GM23338 (cell line): ENCODE results near the gene TFAP2B.

Experiments
- CREB1 ChIP-seq: fragments of 250-450 bp; sonication (Bioruptor Pico); IDR thresholded peaks from 2 replicates; pipeline ENCODE4 v1.5.0; 2020; ENCODE audit warnings: low read depth, mild to moderate bottlenecking, moderate library complexity
- EZH2 ChIP-seq: fragments of 200-600 bp; sonication (generic); IDR thresholded peaks from one replicate; pipeline ENCODE4 v1.8.0; 2017; ENCODE audit warnings: antibody characterized with exemption, mild to moderate bottlenecking, low read depth; ENCODE audit not compliant: unreplicated experiment
- EZH2phosphoT487 ChIP-seq: fragments of 200-600 bp; sonication (generic); IDR thresholded peaks from one replicate; pipeline ENCODE4 v1.8.1; 2018; ENCODE audit warnings: antibody characterized with exemption; ENCODE audit not compliant: unreplicated experiment
- POLR2AphosphoS5 ChIP-seq: IDR thresholded peaks from 2 replicates; pipeline ENCODE4 v1.6.1; 2016; ENCODE audit warnings: antibody characterized with exemption, low read depth
- TF ChIP-seq, protein P1 (sequence below): IDR thresholded peaks from one replicate; pipeline ENCODE4 v1.6.1; 2018; ENCODE audit warnings: antibody characterized with exemption; ENCODE audit not compliant: unreplicated experiment
- TF ChIP-seq, protein P2 (sequence below), 2 experiments: fragments of 200-600 bp in 1 of 2; sonication (generic) in 1 of 2; conservative IDR thresholded peaks; 2 replicates each; pipeline versions ENCODE4 v1.5.1 to v1.6.1; 2016 to 2017; ENCODE audit warnings: antibody characterized with exemption in 2 of 2, low read depth in 2 of 2, mild to moderate bottlenecking in 2 of 2, moderate library complexity in 1 of 2

DNA sequence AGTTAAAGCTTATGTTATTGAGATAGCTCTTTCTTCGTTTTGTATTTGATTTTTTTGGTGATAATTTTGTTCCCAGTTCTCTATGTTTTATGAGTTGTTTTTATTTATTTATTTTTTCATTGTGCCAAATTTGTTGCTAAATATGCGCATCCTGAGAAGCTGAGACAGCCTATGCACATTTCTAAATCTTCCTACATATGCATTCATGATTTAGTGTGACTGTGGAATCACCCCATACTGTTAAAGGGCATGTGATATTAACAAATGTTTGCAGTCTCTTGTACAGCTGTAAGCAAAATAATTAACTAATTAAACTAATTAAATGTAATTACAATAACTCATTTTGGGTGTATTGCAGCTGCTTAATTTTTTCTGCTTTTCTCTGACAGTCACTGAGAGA lies 10.4 kb downstream of the TFAP2B start:
- no peak for TF ChIP-seq POLR2AphosphoS5
- no peak for TF ChIP-seq EZH2phosphoT487
- TF ChIP-seq, protein P1, sequence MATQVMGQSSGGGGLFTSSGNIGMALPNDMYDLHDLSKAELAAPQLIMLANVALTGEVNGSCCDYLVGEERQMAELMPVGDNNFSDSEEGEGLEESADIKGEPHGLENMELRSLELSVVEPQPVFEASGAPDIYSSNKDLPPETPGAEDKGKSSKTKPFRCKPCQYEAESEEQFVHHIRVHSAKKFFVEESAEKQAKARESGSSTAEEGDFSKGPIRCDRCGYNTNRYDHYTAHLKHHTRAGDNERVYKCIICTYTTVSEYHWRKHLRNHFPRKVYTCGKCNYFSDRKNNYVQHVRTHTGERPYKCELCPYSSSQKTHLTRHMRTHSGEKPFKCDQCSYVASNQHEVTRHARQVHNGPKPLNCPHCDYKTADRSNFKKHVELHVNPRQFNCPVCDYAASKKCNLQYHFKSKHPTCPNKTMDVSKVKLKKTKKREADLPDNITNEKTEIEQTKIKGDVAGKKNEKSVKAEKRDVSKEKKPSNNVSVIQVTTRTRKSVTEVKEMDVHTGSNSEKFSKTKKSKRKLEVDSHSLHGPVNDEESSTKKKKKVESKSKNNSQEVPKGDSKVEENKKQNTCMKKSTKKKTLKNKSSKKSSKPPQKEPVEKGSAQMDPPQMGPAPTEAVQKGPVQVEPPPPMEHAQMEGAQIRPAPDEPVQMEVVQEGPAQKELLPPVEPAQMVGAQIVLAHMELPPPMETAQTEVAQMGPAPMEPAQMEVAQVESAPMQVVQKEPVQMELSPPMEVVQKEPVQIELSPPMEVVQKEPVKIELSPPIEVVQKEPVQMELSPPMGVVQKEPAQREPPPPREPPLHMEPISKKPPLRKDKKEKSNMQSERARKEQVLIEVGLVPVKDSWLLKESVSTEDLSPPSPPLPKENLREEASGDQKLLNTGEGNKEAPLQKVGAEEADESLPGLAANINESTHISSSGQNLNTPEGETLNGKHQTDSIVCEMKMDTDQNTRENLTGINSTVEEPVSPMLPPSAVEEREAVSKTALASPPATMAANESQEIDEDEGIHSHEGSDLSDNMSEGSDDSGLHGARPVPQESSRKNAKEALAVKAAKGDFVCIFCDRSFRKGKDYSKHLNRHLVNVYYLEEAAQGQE = no peak
- TF ChIP-seq, protein P2, sequence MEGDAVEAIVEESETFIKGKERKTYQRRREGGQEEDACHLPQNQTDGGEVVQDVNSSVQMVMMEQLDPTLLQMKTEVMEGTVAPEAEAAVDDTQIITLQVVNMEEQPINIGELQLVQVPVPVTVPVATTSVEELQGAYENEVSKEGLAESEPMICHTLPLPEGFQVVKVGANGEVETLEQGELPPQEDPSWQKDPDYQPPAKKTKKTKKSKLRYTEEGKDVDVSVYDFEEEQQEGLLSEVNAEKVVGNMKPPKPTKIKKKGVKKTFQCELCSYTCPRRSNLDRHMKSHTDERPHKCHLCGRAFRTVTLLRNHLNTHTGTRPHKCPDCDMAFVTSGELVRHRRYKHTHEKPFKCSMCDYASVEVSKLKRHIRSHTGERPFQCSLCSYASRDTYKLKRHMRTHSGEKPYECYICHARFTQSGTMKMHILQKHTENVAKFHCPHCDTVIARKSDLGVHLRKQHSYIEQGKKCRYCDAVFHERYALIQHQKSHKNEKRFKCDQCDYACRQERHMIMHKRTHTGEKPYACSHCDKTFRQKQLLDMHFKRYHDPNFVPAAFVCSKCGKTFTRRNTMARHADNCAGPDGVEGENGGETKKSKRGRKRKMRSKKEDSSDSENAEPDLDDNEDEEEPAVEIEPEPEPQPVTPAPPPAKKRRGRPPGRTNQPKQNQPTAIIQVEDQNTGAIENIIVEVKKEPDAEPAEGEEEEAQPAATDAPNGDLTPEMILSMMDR (conservative IDR thresholded peaks at IDR 0.05; ENCODE audit: low read depth in 2 of 2) = no peak
- TF ChIP-seq EZH2 = no peak
- TF ChIP-seq CREB1 (CRISPR knock-in tag) = no peak
